HL-60 (cell line): ENCODE data around the gene CLSTN2.

Experiments
- CTCF ChIP-seq: IDR thresholded peaks from one replicate; pipeline ENCODE4 v1.5.1; 2011; ENCODE audit warnings: low read length, control low read depth, inconsistent platforms; ENCODE audit not compliant: insufficient read depth
- GABPA ChIP-seq: IDR thresholded peaks from 2 replicates; pipeline ENCODE4 v1.6.1; 2012; ENCODE audit warnings: low read depth

GRCh38 chr3:140399871-140400270 is 464.9 kb downstream of the CLSTN2 start:
- TF ChIP-seq GABPA (no peak), CTCF (no peak)
